Measurements from ENCODE around the gene DCLK3.

DCLK3 gene

GRCh38 chr3:36677331-36678007, 86.9 kb downstream of the DCLK3 start:
- no peak for DNase-seq (ENCODE audit: low spot score)

GRCh38 chr3:36674816-36675215, 89.5 kb downstream of the DCLK3 start:
- no peak for DNase-seq (ENCODE audit: low spot score)

DNA sequence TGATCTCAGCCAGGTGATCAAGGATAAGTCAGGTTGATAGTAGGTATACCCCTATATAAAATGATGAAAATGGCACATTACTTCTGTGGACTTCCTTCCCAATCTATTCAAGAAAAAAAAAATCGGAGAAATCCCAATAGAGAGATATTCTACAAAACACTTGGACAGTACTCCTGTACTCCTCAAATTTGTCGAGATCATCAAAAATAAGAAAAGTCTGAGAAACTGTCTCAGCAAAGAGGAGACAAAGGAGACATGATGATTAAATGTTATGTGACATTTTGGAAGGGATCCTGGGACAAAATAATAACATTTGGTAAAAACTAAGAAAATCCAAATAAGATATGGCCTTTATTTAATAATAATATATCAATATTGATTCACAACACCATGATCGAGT, 94.6 kb downstream of the DCLK3 start:
- no peak for DNase-seq (ENCODE audit: low spot score)

DNA sequence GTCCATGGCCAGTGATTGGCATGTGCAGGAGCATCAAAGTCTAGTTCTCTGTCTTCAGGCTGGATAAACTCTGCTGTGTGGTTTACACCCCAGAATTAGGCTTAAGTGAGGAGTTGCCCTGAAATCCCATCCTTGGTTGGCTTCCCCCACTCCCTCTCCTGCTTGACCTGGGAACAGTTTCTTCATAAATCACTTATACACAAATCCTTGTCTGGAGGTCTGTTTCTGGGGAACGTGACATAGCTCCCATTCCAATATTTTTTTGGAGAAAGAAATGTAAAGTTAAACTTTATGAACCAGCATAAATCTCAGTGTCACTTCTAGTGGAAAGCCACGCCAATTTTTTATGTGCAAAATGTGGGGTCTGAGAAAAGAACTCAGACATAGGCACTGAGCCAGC, 98.2 kb downstream of the DCLK3 start:
- no peak for DNase-seq (ENCODE audit: low spot score)

- no peak for DNase-seq (ENCODE audit: low spot score)
These were observed 100.6 kb downstream of the DCLK3 start for GRCh38 chr3:36663666-36664291.

DNA sequence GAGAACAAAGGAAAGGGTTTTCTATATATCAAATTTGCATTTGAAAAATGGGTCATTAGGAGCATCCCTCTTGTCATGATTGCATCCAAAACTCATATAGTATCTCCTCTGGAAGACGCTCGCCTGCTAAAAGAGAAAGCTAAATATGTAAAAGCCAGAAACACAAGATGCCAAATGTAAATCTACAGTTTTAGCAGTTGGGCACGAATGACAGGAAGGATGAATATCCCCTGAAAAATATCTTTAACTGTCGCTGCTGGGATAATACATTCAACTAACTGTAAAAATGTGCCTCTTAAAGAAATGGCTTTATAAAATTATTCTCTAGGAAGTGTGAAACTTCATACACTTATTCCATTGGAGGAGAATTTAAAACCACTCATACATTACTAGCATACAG, 101.7 kb downstream of the DCLK3 start:
- DNase-seq (ENCODE audit: low spot score), result no peak
